Measurements from ENCODE around the gene CLEC14A. TPM values are rescaled to one million over a fixed set of nuclear protein-coding genes. Genes with fewer than 3 reads are reported as not detected.

CLEC14A gene
- polyA plus RNA-seq, 1 donor from 2014 or later = not detected

DNA sequence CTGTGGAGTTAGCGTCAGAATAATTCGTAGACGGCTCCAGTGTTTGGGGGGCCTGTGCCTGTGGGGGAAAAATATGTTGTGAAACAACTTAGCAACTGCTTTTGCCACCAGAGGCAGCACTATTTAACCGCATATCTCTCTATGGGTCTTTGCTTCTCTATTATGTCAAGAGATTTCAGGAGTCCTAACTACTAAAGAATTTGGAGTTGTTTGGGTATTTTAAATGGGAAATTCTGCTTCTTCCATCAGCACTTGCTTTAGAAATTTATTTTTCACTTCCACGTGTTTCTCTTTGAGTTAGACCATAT, 594 bp upstream of the CLEC14A start:
- no peak overlapping the region for H3K27ac Mint-ChIP-seq
- no peaks in the 10 kb centered on the region for H3K36me3 Mint-ChIP-seq
- H3K4me1 Mint-ChIP-seq = no peaks in the 10 kb centered on the region
- peaks cover 0 to 15% (median 2%) of the 10 kb centered on the region in 3 donors for H3K9me3 Mint-ChIP-seq
- no peak overlapping the region for H3K4me3 Mint-ChIP-seq
- peaks cover 13% of the 10 kb centered on the region for H3K27me3 Mint-ChIP-seq

DNA sequence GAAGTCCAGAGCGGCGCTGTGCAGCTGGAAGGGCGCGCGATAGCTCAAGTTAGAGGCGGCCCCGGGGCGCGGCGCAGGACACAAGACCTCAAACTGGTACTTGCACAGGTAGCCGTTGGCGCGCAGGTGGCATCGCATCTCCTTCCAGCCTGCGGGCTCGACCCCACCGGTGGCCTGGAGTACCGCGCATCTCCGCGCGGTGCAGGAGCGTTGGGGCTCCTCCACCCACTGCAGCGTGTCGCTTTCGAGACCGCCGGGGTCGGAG, 553 bp downstream of the CLEC14A start:
- Mint-ChIP-seq H3K36me3 (no peaks in the 10 kb centered on the region), H3K27me3 (peaks cover 13% of the 10 kb centered on the region), H3K27ac (no peak overlapping the region), H3K4me1 (no peaks in the 10 kb centered on the region), H3K9me3 (peaks cover 0 to 8% (median 2%) of the 10 kb centered on the region in 3 donors), H3K4me3 (no peak overlapping the region)

DNA sequence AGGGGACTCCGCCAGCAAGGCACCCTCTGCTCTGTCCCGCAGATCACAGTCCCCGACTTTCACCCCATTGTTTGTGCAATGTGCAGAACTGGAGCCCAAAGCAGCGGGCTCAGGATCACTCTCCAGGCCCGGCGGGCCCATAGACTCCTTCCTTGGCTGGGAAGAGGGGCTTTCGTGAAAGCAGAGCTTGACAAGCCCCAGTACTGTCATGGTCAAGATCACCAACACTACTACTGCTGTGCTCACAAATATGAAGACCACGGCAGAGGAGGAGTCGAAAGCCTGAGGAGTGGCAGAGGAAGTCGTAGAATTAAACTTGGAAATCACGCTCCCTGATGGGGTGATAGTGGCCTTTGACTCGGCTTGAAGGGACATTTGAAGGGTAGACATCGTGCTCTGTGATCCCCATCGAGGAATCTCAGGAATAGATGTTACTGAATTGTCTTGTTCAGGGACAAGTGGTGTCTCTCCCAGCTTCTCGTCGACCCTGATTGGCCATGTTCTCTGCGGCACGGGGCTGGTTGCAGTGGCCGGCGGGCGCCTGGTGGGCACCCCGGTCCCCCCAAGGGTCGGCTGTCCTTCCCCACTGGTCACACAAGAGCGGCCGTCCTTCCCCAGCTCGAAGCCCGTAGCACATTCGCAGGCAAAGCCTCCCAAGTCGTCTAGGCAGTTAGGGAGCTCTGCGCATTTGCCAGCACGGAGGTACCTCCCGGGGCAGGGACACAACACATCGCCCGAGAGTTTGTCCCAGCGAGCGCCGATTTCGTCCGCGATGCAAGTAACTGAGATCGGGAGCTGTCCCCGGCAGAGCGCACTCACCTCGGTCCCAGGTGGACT, 1.1 kb downstream of the CLEC14A start:
- no peak overlapping the region for H3K4me3 Mint-ChIP-seq
- H3K27me3 Mint-ChIP-seq = peaks cover 13% of the 10 kb centered on the region
- H3K9me3 Mint-ChIP-seq = peaks cover 0 to 4% (median 2%) of the 10 kb centered on the region in 3 donors
- H3K36me3 Mint-ChIP-seq = no peaks in the 10 kb centered on the region
- H3K27ac Mint-ChIP-seq = no peak overlapping the region
- no peaks in the 10 kb centered on the region for H3K4me1 Mint-ChIP-seq

DNA sequence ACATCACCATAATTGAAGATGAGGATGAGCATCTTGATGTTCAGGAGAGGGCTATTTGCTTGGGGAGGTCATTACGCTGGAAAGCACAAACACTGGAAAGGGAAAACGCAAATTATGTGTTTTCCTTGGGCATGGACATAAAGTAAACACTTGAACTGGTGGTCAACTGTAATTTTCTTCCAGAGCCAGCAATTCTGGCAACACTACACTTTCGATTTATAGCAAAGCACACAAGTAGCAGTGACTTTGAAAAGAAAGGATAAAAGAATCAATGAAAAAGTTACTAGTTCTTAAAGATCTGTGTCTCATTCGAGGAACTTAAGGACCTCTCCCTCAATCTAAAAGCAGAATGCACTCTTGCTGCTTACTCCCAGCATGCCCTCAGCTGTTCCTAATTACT, 2.2 kb downstream of the CLEC14A start:
- H3K4me3 Mint-ChIP-seq = no peak overlapping the region
- H3K9me3 Mint-ChIP-seq = peaks cover 0 to 8% (median 2%) of the 10 kb centered on the region in 3 donors
- H3K4me1 Mint-ChIP-seq = no peaks in the 10 kb centered on the region
- peaks cover 13% of the 10 kb centered on the region for H3K27me3 Mint-ChIP-seq
- H3K27ac Mint-ChIP-seq = no peak overlapping the region
- no peaks in the 10 kb centered on the region for H3K36me3 Mint-ChIP-seq

DNA sequence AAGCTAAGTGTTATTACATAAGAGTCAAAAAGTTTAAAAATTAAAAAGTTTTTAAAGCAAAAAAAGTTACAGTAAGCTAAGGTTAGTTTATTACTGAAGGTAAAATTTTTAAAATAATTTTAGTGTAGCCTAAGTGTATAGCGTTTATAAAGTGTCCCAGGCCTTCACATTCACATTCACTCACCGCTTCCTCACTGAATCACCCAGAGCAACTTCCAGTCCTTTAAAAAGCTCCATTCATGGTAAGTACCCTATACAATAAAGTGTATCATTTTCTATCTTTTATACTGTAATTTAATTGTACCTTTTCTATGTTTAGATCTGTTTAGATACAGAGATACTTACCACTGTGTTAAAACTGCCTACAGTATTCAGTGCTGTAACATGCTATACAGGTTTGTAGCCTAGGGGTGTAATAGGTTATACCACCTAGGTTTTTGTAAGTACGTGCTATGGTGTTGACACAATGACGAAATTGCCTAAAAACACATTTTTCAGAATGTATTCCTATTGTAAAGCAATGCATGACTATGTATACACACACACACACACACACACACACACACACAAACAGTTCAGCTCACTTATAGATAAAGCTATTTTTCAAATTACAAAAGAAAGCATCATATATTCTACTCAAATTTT, 3.7 kb downstream of the CLEC14A start:
- Mint-ChIP-seq H3K9me3 (peaks cover 0 to 8% (median 2%) of the 10 kb centered on the region in 3 donors), H3K4me1 (no peaks in the 10 kb centered on the region), H3K36me3 (no peaks in the 10 kb centered on the region), H3K27ac (no peak overlapping the region), H3K4me3 (no peak overlapping the region), H3K27me3 (peaks cover 14% of the 10 kb centered on the region)

DNA sequence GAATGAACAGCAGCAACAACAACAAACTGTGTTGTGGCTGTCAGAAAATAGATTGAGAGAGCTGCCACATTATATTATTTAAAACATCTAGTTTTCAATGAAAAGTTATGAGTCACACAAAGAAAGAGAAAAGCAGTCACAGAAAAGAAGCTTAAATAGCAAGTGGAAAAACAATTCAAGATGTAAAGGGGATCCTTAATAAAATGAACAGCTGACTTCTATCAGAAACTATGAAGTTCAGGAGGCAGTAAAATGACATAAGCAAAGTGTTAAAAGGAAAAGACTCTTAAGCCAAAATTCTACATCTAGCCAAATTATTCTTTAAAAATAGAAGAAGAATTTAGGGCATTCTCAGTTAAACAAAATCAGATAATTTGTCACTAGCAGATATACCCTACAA, 5.6 kb downstream of the CLEC14A start:
- peak overlapping the region in 1 of 3 donors; percentile 2 for H3K27ac Mint-ChIP-seq
- H3K9me3 Mint-ChIP-seq = peaks cover 0 to 8% (median 2%) of the 10 kb centered on the region in 3 donors

DNA sequence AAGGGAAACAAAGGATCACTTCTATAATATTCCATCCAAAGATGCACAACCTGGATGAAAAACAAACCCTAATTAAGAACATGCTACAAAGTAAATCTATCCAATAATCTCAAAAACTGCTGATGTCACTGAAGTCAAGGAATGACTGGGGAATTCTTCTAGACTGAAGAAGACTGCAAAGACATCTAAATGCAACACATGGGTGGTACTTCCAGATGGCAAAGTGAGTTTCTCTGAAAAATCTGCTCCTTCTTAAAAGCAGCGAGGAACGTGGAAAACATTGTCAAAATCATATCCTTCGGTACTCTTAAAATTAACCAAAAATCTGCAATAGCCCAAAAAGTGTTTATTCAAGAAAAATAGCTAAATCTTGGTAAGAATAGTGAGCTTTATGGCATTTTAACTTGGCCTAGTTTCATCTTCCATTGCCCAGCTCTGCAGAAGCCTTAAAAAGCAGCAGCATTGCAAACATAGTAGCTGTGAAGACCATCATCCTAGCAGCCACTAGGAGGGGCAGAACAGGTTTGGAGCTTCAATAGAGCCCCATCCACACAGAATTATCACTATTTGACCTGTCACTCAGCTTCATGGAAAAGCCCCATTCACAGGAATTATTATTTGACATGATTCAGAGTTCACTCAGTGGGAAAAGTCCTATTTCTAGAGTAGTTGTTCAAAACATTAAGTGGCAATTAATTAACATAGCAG, 7.4 kb downstream of the CLEC14A start:
- peaks cover 1% of the 10 kb centered on the region for H3K27me3 Mint-ChIP-seq
- H3K9me3 Mint-ChIP-seq = peaks cover 0 to 12% (median 2%) of the 10 kb centered on the region in 3 donors
- no peak overlapping the region for H3K27ac Mint-ChIP-seq
- H3K4me1 Mint-ChIP-seq = no peaks in the 10 kb centered on the region
- H3K36me3 Mint-ChIP-seq = no peaks in the 10 kb centered on the region
- H3K4me3 Mint-ChIP-seq = no peak overlapping the region

More for the DNA sequence above, 5.6 kb downstream of the CLEC14A start:
- Mint-ChIP-seq H3K27me3 (peaks cover 8% of the 10 kb centered on the region), H3K36me3 (no peaks in the 10 kb centered on the region), H3K4me3 (no peak overlapping the region), H3K4me1 (no peaks in the 10 kb centered on the region)

DNA sequence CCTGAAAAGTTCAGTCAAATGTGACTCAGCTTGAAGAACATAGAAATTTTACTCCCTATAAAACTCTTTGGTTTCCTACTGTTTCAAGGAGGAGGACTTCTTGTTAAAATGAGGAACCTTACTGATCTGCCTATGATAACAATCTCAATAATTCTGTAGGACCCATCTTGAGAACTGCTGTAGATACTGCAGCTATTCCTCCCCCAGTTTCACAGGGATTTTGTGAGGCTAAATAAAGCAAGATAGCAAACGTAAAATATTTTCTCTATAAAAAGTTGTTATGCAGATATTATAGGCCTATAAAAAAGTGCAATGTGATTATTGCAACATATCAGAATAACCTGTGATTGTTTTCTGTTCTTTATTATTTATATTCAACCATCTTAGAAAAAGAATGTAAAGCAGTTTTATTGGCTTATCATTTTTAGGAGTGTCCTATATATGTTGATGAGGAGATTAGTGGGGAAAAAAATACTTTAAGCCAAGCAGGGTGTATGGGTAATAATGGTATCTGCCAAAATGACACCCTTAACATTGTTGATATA, 12.1 kb downstream of the CLEC14A start:
- no peak overlapping the region for H3K4me3 Mint-ChIP-seq
- peaks cover 4 to 7% (median 4%) of the 10 kb centered on the region in 3 donors for H3K9me3 Mint-ChIP-seq
- H3K36me3 Mint-ChIP-seq = no peaks in the 10 kb centered on the region
- H3K4me1 Mint-ChIP-seq = no peaks in the 10 kb centered on the region
- H3K27ac Mint-ChIP-seq = no peak overlapping the region
- H3K27me3 Mint-ChIP-seq = peaks cover 1% of the 10 kb centered on the region

DNA sequence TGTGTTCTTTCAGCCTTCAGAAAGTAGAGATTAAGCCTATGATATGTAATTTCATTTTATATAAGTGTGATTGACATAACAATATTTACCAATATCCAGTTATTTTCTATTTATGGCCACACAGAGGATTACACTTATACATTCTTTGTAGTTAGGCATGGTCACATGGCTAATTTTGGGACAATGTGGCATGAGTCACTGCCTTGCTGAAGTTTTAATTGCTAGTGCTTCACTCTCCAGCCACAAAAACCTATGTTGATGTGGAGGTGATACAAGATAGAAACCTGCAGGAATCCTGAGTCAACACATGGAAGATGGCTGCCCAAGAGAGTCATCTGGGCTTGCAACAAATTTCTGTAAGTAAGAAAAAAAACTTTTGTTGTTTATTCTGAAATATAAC, 17.0 kb downstream of the CLEC14A start:
- H3K27ac Mint-ChIP-seq = no peak overlapping the region
- no peaks in the 10 kb centered on the region for H3K36me3 Mint-ChIP-seq
- H3K27me3 Mint-ChIP-seq = no peaks in the 10 kb centered on the region
- no peak overlapping the region for H3K4me3 Mint-ChIP-seq
- no peaks in the 10 kb centered on the region for H3K4me1 Mint-ChIP-seq
- H3K9me3 Mint-ChIP-seq = peaks cover 4 to 7% (median 4%) of the 10 kb centered on the region in 3 donors

DNA sequence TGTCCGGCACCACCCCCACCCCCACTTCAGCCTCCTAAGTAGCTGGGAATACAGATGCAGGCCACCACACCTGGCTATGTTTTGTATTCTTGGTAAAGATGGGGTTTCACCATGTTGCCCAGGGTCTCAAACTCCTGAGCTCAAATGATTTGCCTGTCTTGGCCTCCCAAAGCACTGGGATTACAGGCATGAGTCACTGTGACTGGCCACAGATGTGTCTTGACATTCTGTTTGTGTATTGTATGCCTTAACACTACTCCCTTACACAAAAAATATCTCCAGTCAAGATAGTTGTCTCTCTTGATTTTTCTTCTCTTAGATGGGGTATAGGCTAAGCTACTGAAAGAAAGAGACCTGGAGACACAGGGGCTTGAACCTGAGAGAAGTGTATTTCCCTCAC, 17.6 kb downstream of the CLEC14A start:
- Mint-ChIP-seq H3K4me1 (no peaks in the 10 kb centered on the region), H3K27me3 (no peaks in the 10 kb centered on the region), H3K27ac (no peak overlapping the region), H3K36me3 (no peaks in the 10 kb centered on the region), H3K4me3 (no peak overlapping the region), H3K9me3 (peaks cover 4 to 7% (median 4%) of the 10 kb centered on the region in 3 donors)

DNA sequence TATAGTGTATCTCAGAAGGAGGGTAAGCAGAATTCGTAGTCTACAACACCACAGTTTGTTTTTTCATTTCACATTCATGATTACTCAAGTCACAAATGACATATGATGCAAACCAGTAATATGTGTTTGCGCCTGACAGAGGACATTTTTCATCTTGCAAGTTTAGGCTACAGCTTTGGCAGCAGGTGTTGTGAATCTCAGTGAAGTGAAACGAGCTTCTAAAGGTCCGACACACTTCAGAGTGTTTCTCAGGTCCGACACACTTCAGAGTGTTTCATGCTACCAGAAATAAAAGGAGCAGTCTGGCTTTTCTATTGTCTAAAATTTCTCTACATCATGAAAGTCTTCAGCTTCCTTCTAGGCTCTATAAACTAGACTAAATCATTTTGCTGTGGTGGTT, 22.7 kb downstream of the CLEC14A start:
- Mint-ChIP-seq H3K27me3 (no peaks in the 10 kb centered on the region), H3K4me3 (no peak overlapping the region), H3K27ac (no peak overlapping the region), H3K9me3 (peaks cover 0 to 7% (median 0%) of the 10 kb centered on the region in 3 donors), H3K36me3 (no peaks in the 10 kb centered on the region), H3K4me1 (no peaks in the 10 kb centered on the region)

DNA sequence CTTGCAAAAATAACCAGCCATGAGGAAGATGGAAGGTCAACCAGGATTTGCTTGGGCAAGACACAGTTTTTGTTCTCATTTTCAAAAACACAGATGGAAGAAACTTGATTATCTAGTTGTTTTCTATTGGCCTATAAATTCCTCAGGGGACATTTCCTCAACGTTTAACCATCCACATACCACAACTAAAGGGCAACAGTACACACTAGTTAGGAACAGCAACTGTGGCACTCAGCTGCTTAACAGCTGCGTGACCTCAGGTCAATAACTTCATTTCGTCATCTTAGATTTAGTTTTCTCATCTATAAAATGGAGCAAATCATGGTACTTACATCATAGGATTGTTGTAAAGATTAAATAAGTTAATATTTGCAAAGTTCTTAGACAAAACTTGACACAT, 29.5 kb downstream of the CLEC14A start:
- no peaks in the 10 kb centered on the region for H3K4me1 Mint-ChIP-seq
- no peak overlapping the region for H3K27ac Mint-ChIP-seq
- no peaks in the 10 kb centered on the region for H3K36me3 Mint-ChIP-seq
- H3K27me3 Mint-ChIP-seq = no peaks in the 10 kb centered on the region
- no peak overlapping the region for H3K4me3 Mint-ChIP-seq
- H3K9me3 Mint-ChIP-seq = peaks cover 0 to 4% (median 3%) of the 10 kb centered on the region in 3 donors

DNA sequence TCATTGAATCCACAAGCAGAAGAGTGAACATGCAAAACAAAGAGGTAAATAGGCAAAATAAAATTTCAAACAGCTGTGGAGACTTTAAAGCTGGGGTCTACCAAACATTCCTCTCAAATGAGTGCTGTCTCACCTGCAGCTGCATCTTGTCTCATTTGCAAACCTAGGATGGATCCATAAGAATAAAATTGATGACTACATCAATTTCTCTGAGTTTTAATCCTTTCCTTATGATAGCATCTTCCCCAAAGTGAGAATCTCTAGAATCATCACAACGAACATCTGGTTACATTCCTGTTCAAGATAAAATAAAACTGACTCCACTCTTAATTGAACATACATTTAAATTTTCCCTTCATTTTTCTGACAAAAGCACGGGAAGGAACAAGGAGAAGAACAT, 29.9 kb downstream of the CLEC14A start:
- Mint-ChIP-seq H3K36me3 (no peaks in the 10 kb centered on the region), H3K4me3 (no peak overlapping the region), H3K27me3 (no peaks in the 10 kb centered on the region), H3K9me3 (peaks cover 0 to 3% (median under 1%) of the 10 kb centered on the region in 3 donors), H3K27ac (no peak overlapping the region), H3K4me1 (no peaks in the 10 kb centered on the region)

DNA sequence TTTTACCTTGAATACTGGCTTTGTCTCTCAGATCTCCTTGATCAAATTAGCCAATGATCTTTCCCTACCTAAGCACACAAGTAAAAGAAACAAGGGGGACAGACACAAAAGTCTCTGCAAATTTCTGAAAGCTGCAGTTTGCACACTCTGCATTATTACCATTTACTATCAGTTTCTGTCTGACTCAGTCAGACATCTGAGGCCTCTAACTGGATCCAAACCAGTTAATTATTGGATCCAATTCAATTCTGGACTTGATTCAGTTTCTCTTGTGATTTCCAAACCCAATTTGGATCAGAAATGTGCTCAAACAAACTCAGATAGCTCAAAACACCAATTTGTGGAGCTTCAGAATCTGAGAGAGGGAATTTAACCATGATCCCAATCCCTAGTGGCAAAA, 31.6 kb downstream of the CLEC14A start:
- H3K4me1 Mint-ChIP-seq = no peaks in the 10 kb centered on the region
- no peaks in the 10 kb centered on the region for H3K36me3 Mint-ChIP-seq
- H3K4me3 Mint-ChIP-seq = no peak overlapping the region
- no peaks in the 10 kb centered on the region for H3K27me3 Mint-ChIP-seq
- no peak overlapping the region for H3K27ac Mint-ChIP-seq
- peaks cover 0 to 3% (median 2%) of the 10 kb centered on the region in 3 donors for H3K9me3 Mint-ChIP-seq

DNA sequence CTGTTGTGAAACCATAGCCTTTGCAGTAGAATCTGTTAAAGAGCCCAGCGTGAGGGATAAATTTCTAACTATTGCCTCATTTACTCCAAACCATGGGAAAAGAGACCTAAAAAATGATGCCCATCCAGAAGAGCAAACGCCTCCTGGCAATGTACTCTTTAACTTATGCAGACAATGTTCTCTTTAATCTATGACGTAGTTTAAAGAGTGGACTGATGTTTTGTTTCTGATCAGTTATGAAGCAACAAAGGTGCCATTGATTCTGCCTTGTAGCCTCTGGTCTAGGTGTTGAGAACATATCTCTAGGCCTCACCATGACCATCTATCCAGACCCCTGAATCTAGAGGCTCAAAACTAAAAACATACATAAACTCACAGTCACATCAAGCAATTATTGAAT, 34.8 kb downstream of the CLEC14A start:
- no peak overlapping the region for H3K27ac Mint-ChIP-seq
- no peaks in the 10 kb centered on the region for H3K36me3 Mint-ChIP-seq
- no peak overlapping the region for H3K4me3 Mint-ChIP-seq
- peaks cover 0 to 2% (median 0%) of the 10 kb centered on the region in 3 donors for H3K9me3 Mint-ChIP-seq
- H3K27me3 Mint-ChIP-seq = no peaks in the 10 kb centered on the region
- H3K4me1 Mint-ChIP-seq = no peaks in the 10 kb centered on the region
